ENCODE results near the gene GYPA.
"Not testable (repeated sequence)": the region's sequence is repeated elsewhere in the genome, so short reads cannot be mapped to it uniquely, and the experiment has no call there.

The GYPA gene

GRCh38 chr4:144140594-144141295 lies at the start of gene GYPA:
Gene GYPA (minus strand): TSS chr4:144140718. CDS start chr4:144140635, 83 bp downstream.
- H3K4me3 ChIP-seq (ENCODE audit: control insufficient read depth, low read depth, low read length); DNase-seq (ENCODE audit: low read depth): not testable (repeated sequence)

- no peak overlapping the region for H3K4me3 ChIP-seq (ENCODE audit: control insufficient read depth, low read depth, low read length)
- no peak for TF ChIP-seq CTCF (IDR thresholded peaks at IDR 0.05; ENCODE audit: control insufficient read depth, insufficient read depth, low read depth, low read length, missing control alignments)
- no peak for DNase-seq (ENCODE audit: low read depth)
Measured at GRCh38 chr4:144190009-144190408, 49.5 kb upstream of the GYPA start.

GRCh38 chr4:144189121-144189520 lies 48.6 kb upstream of the GYPA start:
- no peak for DNase-seq (ENCODE audit: low read depth)
- TF ChIP-seq CTCF (IDR thresholded peaks at IDR 0.05; ENCODE audit: control insufficient read depth, insufficient read depth, low read depth, low read length, missing control alignments): no peak
- no peak overlapping the region for H3K4me3 ChIP-seq (ENCODE audit: control insufficient read depth, low read depth, low read length)

- no peak for TF ChIP-seq CTCF (IDR thresholded peaks at IDR 0.05; ENCODE audit: control insufficient read depth, insufficient read depth, low read depth, low read length, missing control alignments)
- no peak for DNase-seq (ENCODE audit: low read depth)
- no peak overlapping the region for H3K4me3 ChIP-seq (ENCODE audit: control insufficient read depth, low read depth, low read length)
Measured at GRCh38 chr4:144185086-144185485, 44.6 kb upstream of the GYPA start.

- TF ChIP-seq CTCF (IDR thresholded peaks at IDR 0.05; ENCODE audit: control insufficient read depth, insufficient read depth, low read depth, low read length, missing control alignments): no peak
- DNase-seq (ENCODE audit: low read depth): no peak
- H3K4me3 ChIP-seq (ENCODE audit: control insufficient read depth, low read depth, low read length): no peak overlapping the region
Measured at GRCh38 chr4:144183165-144183564, 42.6 kb upstream of the GYPA start.

- no peak for DNase-seq (ENCODE audit: low read depth)
- no peak overlapping the region for H3K4me3 ChIP-seq (ENCODE audit: control insufficient read depth, low read depth, low read length)
- TF ChIP-seq CTCF (IDR thresholded peaks at IDR 0.05; ENCODE audit: control insufficient read depth, insufficient read depth, low read depth, low read length, missing control alignments): no peak
Measured at GRCh38 chr4:144181391-144181790, 40.9 kb upstream of the GYPA start.

GRCh38 chr4:144179152-144179739 lies 38.7 kb upstream of the GYPA start:
- DNase-seq (ENCODE audit: low read depth): no peak
- no peak for TF ChIP-seq CTCF (IDR thresholded peaks at IDR 0.05; ENCODE audit: control insufficient read depth, insufficient read depth, low read depth, low read length, missing control alignments)
- H3K4me3 ChIP-seq (ENCODE audit: control insufficient read depth, low read depth, low read length): no peak overlapping the region
